ENCODE results near the gene AGPAT3. TPM values are rescaled to one million over a fixed set of nuclear protein-coding genes. Genes with fewer than 3 reads are reported as not detected.

AGPAT3 gene
- total RNA-seq, 1 donor from 2014 or later, result 7.8 TPM

DNA sequence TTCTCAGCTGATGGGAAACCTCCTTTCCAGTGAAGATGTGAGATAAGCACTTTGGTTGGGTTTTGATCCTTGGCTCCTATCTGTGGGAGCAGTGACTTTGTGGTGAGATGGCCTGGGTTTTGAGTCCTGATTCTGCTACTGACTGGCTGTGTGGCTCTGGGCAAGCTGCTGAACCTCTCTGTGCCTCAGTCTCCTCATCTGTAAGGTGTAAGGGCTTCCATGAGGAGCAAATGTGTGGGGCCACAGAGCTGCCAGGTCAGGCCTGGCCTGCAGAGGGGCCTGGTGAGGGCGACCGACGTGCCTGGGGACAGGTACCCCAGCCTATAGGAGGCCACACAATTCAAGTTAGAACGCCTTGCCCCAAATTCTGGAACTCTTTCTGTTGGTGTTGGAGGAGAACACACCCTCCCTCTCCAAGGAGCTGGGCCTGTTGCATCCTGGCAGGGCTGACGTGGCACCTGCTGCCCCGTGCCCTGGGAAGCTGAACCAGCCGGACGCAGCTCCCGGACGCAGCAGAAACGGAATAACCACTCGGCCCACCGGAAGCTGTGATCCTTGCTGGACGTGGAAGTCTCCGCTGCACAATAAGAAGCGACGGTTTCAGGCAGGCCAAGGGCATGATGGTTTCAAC, 62.7 kb downstream of the AGPAT3 start:
- Mint-ChIP-seq H3K4me3 (no peak overlapping the region), H3K4me1 (peaks cover 60% of the 10 kb centered on the region), H3K36me3 (no peaks in the 10 kb centered on the region), H3K9me3 (no peaks in the 10 kb centered on the region), H3K27me3 (ENCODE audit: insufficient read depth, low read depth) (peaks cover 8% of the 10 kb centered on the region), H3K27ac (no peak overlapping the region)
- H2AFZ ChIP-seq (replicated peaks), result no peak overlapping the region
- H3F3A ChIP-seq (ENCODE audit: low read depth), result no peaks in the 10 kb centered on the region
- TF ChIP-seq EZH2phosphoT487 (IDR thresholded peaks at IDR 0.05) (no peak), EZH2 (IDR thresholded peaks at IDR 0.05) (no peak)
- TF ChIP-seq, protein P1, sequence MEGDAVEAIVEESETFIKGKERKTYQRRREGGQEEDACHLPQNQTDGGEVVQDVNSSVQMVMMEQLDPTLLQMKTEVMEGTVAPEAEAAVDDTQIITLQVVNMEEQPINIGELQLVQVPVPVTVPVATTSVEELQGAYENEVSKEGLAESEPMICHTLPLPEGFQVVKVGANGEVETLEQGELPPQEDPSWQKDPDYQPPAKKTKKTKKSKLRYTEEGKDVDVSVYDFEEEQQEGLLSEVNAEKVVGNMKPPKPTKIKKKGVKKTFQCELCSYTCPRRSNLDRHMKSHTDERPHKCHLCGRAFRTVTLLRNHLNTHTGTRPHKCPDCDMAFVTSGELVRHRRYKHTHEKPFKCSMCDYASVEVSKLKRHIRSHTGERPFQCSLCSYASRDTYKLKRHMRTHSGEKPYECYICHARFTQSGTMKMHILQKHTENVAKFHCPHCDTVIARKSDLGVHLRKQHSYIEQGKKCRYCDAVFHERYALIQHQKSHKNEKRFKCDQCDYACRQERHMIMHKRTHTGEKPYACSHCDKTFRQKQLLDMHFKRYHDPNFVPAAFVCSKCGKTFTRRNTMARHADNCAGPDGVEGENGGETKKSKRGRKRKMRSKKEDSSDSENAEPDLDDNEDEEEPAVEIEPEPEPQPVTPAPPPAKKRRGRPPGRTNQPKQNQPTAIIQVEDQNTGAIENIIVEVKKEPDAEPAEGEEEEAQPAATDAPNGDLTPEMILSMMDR (IDR thresholded peaks at IDR 0.05), result no peak
- H3K36me3 ChIP-seq, result no peaks in the 10 kb centered on the region
- no peaks in the 10 kb centered on the region for H3K9me3 ChIP-seq (ENCODE audit: low read depth)
- H3K27me3 ChIP-seq, result no peaks in the 10 kb centered on the region
- no peaks in the 10 kb centered on the region for H3K79me2 ChIP-seq (ENCODE audit: low read depth)
- H3K4me3 ChIP-seq, result no peak overlapping the region
- H3K4me1 ChIP-seq, result peaks cover 9% of the 10 kb centered on the region
- H3K27ac ChIP-seq, result no peak overlapping the region
- no peak overlapping the region for H3K4me2 ChIP-seq
- H4K20me1 ChIP-seq (ENCODE audit: low read depth), result no peaks in the 10 kb centered on the region
- DNase-seq (ENCODE audit: low spot score), result no peak
- H3K9ac ChIP-seq, result no peak overlapping the region

DNA sequence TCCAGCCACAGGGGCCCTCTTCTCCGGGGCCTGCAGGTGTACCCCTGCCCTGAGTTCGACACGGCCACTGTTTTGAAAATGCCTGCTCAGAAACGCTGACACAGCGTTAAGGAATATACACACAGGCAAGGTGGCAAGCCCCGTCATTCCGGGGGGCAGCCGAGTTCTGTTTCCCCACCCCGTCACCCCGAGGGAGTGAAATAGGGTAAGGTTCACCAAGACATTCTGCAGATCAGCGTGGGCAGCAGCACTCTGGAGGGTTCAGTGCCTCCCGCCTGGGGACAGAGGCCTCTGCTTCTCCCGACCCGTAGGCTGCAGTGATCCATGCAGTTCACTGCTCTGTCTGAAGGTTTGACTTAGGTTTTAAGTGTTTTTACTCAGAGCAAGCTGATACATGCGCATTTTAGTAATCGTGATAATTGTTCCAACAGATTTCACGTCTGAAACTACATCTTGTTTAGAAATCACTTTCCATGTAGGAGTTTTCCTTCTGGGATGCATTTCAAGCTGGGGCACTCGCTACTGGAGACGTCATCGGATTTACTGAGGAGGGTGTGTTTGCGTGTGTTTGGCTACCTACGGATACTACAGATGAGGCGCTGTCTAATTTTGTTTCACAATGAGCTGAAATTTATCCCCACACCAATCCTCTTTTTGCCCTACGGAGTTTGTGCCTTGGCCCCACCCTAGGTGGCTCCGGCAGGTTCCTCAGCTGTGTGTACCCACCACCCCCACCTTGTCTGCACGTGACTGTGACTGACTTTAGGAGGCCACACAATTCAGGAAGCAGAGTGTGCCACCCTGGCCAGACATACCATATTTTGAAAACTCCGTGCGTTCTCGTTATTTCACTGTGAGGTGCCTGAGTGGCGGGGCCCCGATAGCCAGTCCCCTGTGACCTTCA, 63.5 kb downstream of the AGPAT3 start:
- H3K36me3 Mint-ChIP-seq, result no peaks in the 10 kb centered on the region

DNA sequence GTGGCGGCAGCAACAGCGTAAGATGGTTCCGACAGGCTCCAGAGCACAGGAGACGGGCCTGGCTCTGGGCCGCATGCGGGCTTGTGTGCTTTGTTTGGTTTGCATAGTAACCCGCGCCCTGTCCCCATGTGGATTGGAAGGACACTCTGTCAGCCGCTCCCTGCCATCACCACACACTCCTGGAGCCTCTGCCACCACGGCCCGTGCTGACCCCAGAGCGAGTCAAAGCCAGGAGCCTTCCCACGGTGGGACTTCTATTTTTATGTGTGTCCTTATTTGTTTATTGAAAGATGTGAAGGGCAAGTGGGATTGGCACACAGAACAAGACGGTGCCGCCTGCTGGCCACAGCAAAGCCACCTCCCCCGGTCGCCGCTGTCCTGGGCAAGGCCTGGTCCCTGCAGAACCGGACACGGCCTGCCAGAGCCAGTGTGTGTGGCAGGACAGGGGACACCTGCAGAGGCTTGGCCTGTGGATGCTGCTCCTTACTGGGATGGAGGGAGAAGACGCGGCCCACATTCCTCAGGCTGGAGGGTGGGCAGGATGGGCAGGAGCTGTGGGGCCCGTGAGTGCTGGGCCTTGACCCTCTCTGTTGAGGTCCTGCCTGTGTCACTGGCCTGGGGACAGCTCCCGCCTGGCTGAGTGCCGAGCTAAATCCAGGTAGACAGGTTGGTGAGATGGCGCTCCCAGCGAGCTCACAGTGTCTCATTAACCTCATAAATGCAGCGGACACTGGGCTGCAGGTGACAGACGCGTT, 64.4 kb downstream of the AGPAT3 start:
- Histone ChIP-seq H3K9me3 (ENCODE audit: low read depth) (no peaks in the 10 kb centered on the region), H3K27ac (no peak overlapping the region), H2AFZ (replicated peaks) (no peak overlapping the region), H3F3A (ENCODE audit: low read depth) (no peaks in the 10 kb centered on the region), H3K36me3 (no peaks in the 10 kb centered on the region), H3K79me2 (ENCODE audit: low read depth) (no peaks in the 10 kb centered on the region), H3K27me3 (no peaks in the 10 kb centered on the region), H3K9ac (no peak overlapping the region), H3K4me2 (no peak overlapping the region), H3K4me1 (peaks cover 9% of the 10 kb centered on the region), H4K20me1 (ENCODE audit: low read depth) (no peaks in the 10 kb centered on the region), H3K4me3 (no peak overlapping the region)
- Mint-ChIP-seq H3K9me3 (no peaks in the 10 kb centered on the region), H3K27me3 (ENCODE audit: insufficient read depth, low read depth) (peaks cover 8% of the 10 kb centered on the region), H3K36me3 (no peaks in the 10 kb centered on the region), H3K4me3 (no peak overlapping the region), H3K27ac (no peak overlapping the region), H3K4me1 (peaks cover 50% of the 10 kb centered on the region)
- TF ChIP-seq, protein P1 (IDR thresholded peaks at IDR 0.05), result no peak
- TF ChIP-seq EZH2 (IDR thresholded peaks at IDR 0.05) (no peak), EZH2phosphoT487 (IDR thresholded peaks at IDR 0.05) (no peak)
- no peak for DNase-seq (ENCODE audit: low spot score)

More for the DNA sequence above, 63.5 kb downstream of the AGPAT3 start:
- Mint-ChIP-seq H3K4me1 (peaks cover 57% of the 10 kb centered on the region), H3K27me3 (ENCODE audit: insufficient read depth, low read depth) (peaks cover 9% of the 10 kb centered on the region), H3K4me3 (no peak overlapping the region), H3K9me3 (no peaks in the 10 kb centered on the region), H3K27ac (no peak overlapping the region)
- Histone ChIP-seq H4K20me1 (ENCODE audit: low read depth) (no peaks in the 10 kb centered on the region), H3K4me1 (peaks cover 9% of the 10 kb centered on the region), H3K27ac (no peak overlapping the region), H3K79me2 (ENCODE audit: low read depth) (no peaks in the 10 kb centered on the region), H2AFZ (replicated peaks) (no peak overlapping the region), H3F3A (ENCODE audit: low read depth) (no peaks in the 10 kb centered on the region), H3K9ac (no peak overlapping the region), H3K9me3 (ENCODE audit: low read depth) (no peaks in the 10 kb centered on the region), H3K36me3 (no peaks in the 10 kb centered on the region), H3K4me3 (no peak overlapping the region), H3K27me3 (no peaks in the 10 kb centered on the region), H3K4me2 (no peak overlapping the region)
- TF ChIP-seq, protein P1 (IDR thresholded peaks at IDR 0.05), result no peak
- no peak for TF ChIP-seq EZH2 (IDR thresholded peaks at IDR 0.05)
- TF ChIP-seq EZH2phosphoT487 (IDR thresholded peaks at IDR 0.05), result no peak
- no peak for DNase-seq (ENCODE audit: low spot score)
